H1 (cell line): Measurements from ENCODE around the gene TSPAN5. TPM values are rescaled to one million over a fixed set of nuclear protein-coding genes. Genes with fewer than 3 reads are reported as not detected.

Experiments used
- EZH2 ChIP-seq: fragments of 200-600 bp; sonication (generic); IDR thresholded peaks from 2 replicates; pipeline ENCODE4 v1.7.1; 2012; ENCODE audit warnings: low read depth, mild to moderate bottlenecking, moderate library complexity, low read length, inconsistent platforms; ENCODE audit not compliant: severe bottlenecking
- polyA plus RNA-seq, 7 experiments: library from polyadenylated mRNA; depleted of rRNA in 3 of 7; stranded (reverse) in 5 of 7; unstranded in 2 of 7; fragments of >200 nt in 5 of 7; fragments of 200-250 nt in 2 of 7; gene quantifications; 1 replicate in 5 of 7; 2 replicates in 1 of 7; 4 replicates in 1 of 7; pipeline versions ENCODE4 v1.2.1 to v1.2.3, GENCODE V29; 2011 to 2013; ENCODE audit warnings: missing spikeins in 2 of 7, mixed read lengths in 2 of 7
- total RNA-seq: library from RNA; stranded (reverse); fragmentation: NEBNext Ultra II Directional; extraction: Animal tissue kit (Norgen Biotek cat#: 25700); gene quantifications from 2 replicates; pipeline ENCODE4 v1.2.1, GENCODE V29; 2021
- TF ChIP-seq, protein P1 (sequence below): IDR thresholded peaks from 2 replicates; pipeline ENCODE4 v1.6.1; 2011; ENCODE audit warnings: low read length, improper control_type of control experiment

Gene TSPAN5
- total and polyA plus RNA-seq, 2 of the 8 experiments (the other 6 are each of a cell fraction or from before 2014, with no cell fraction given): 17.6 to 21.2 TPM

DNA sequence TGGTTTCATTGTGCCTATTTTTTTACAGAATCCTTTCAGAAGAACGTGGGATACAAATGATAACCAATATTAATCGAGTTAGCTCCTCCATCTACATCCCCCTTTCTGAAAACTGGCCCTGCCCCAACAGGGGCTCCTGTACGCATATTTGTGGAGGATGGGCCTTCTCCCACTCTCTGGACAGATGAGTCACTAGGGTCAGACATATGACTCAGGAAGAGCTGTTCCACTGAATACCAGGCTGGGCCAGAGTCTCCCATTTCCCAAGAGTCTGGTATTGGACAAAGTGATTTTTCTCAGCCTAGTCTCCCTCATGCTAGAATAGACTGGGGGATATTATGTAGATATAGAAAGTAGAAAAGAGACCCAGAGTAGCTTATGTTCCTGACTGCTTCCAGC is 142.4 kb downstream of the TSPAN5 start (continued):
- TF ChIP-seq, protein P1, sequence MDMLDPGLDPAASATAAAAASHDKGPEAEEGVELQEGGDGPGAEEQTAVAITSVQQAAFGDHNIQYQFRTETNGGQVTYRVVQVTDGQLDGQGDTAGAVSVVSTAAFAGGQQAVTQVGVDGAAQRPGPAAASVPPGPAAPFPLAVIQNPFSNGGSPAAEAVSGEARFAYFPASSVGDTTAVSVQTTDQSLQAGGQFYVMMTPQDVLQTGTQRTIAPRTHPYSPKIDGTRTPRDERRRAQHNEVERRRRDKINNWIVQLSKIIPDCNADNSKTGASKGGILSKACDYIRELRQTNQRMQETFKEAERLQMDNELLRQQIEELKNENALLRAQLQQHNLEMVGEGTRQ: no peak
- TF ChIP-seq EZH2: no peak
